Prostate gland (tissue), 2 donors: Measurements from ENCODE around the gene SS18L1. TPM values are rescaled to one million over a fixed set of nuclear protein-coding genes. Genes with fewer than 3 reads are reported as not detected.

Experiments used
- DNase-seq: peaks from one replicate; pipeline ENCODE4 v3.0.0-alpha.2; 2019; ENCODE audit warnings: low spot score
- H3K27ac ChIP-seq, 2 donors: fragments of 200-600 bp; sonication (generic); 2 replicates each; pipeline ENCODE4 v1.5.1; 2017 to 2019
- H3K27me3 ChIP-seq: fragments of 200-600 bp; sonication (generic); replicated peaks from 2 replicates; pipeline ENCODE4 v1.5.1; 2019; ENCODE audit not compliant: insufficient read depth
- H3K36me3 ChIP-seq, 2 donors: fragments of 200-600 bp; sonication (generic); 1 replicate in 1 of 2; 2 replicates in 1 of 2; pipeline versions ENCODE4 v1.5.1 to v1.8.1; 2017 to 2019
- H3K4me1 ChIP-seq: fragments of 200-600 bp; sonication (generic); replicated peaks from 2 replicates; pipeline ENCODE4 v1.5.1; 2019
- H3K4me3 ChIP-seq, 2 donors: fragments of 200-600 bp; sonication (generic); 2 replicates each; pipeline ENCODE4 v1.5.1; 2017 to 2019
- H3K9me3 ChIP-seq: fragments of 200-600 bp; sonication (generic); 2 replicates; pipeline ENCODE4 v1.5.1; 2017
- POLR2A ChIP-seq: fragments of 450-650 bp; IDR thresholded peaks from one replicate; pipeline ENCODE4 v1.6.1; 2016; ENCODE audit warnings: antibody characterized with exemption, mild to moderate bottlenecking
- POLR2AphosphoS5 ChIP-seq: sonication (generic); formaldehyde crosslinking; IDR thresholded peaks from one replicate; pipeline ENCODE4 v1.6.1; 2017; ENCODE audit warnings: antibody characterized with exemption
- WGBS: methylation state at CpG from one replicate; pipeline ENCODE4 v1.1.5; 2018; 5-methylcytosine and 5-hydroxymethylcytosine counted together
- intact Hi-C: fragments of 100-400 bp; cut with DNase I; formaldehyde crosslinking; loops from one replicate; pipeline ENCODE4 v1.14.2; 2022
- total RNA-seq, 2 donors: library from RNA; depleted of rRNA; stranded (reverse); fragments of >200 nt; gene quantifications; one replicate each; pipeline ENCODE4 v1.1.0, GENCODE V29; 2016
- TF ChIP-seq, protein P1 (sequence below), 4 experiments: fragments of 200-600 bp in 2 of 4; fragments of 450-650 bp in 2 of 4; sonication (generic) in 2 of 4; IDR thresholded peaks; 1 replicate in 3 of 4; 2 replicates in 1 of 4; pipeline ENCODE4 v1.5.1; 2016 to 2019; ENCODE audit warnings: antibody characterized with exemption in 4 of 4, mild to moderate bottlenecking in 2 of 4, moderate library complexity in 2 of 4

Gene SS18L1
- total RNA-seq, 2 donors from 2014 or later, result 17.9 to 32.7 TPM

DNA sequence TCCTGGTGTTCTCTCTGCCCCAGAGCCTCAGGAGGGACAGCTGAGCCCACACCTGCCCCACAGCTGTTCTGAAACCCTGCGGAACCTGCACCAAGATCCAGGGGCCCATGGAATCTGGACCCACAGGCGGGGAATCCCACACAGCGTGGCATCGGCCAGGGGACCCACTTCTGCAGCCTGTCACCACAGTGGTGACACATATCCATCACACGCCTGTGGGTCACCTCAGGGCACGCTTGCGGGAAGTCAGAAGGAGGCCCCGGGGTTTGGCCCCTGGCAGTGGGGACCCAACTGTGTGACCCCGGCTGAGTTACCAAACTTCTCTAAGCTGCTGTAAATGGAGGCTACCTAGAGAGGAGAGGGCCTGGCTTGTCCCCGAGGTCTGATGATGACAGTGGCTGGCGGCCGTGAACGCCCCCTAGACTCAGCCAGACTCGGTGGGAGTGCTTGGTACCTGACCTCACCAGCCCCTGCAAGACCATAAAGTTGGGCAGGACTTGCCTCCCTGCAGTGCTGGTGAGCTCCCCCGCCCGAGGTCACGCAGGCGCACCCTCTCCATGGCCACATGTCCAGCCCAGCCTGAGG is 78.8 kb downstream of the SS18L1 start:
- no peak for DNase-seq
- no peak for TF ChIP-seq POLR2AphosphoS5
- TF ChIP-seq, protein P1, sequence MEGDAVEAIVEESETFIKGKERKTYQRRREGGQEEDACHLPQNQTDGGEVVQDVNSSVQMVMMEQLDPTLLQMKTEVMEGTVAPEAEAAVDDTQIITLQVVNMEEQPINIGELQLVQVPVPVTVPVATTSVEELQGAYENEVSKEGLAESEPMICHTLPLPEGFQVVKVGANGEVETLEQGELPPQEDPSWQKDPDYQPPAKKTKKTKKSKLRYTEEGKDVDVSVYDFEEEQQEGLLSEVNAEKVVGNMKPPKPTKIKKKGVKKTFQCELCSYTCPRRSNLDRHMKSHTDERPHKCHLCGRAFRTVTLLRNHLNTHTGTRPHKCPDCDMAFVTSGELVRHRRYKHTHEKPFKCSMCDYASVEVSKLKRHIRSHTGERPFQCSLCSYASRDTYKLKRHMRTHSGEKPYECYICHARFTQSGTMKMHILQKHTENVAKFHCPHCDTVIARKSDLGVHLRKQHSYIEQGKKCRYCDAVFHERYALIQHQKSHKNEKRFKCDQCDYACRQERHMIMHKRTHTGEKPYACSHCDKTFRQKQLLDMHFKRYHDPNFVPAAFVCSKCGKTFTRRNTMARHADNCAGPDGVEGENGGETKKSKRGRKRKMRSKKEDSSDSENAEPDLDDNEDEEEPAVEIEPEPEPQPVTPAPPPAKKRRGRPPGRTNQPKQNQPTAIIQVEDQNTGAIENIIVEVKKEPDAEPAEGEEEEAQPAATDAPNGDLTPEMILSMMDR (IDR thresholded peaks at IDR 0.05), result no peak
- TF ChIP-seq POLR2A, result no peak
- Histone ChIP-seq H3K9me3 (no peaks in the 10 kb centered on the region), H3K4me3 (no peak overlapping the region), H3K27me3 (peaks cover 22% of the 10 kb centered on the region), H3K4me1 (peaks cover 14% of the 10 kb centered on the region), H3K27ac (no peak overlapping the region), H3K36me3 (no peaks in the 10 kb centered on the region)
- intact Hi-C loops, result no loop called here
- WGBS, result 83% methylated on average over 10 of the region's 18 CpGs

DNA sequence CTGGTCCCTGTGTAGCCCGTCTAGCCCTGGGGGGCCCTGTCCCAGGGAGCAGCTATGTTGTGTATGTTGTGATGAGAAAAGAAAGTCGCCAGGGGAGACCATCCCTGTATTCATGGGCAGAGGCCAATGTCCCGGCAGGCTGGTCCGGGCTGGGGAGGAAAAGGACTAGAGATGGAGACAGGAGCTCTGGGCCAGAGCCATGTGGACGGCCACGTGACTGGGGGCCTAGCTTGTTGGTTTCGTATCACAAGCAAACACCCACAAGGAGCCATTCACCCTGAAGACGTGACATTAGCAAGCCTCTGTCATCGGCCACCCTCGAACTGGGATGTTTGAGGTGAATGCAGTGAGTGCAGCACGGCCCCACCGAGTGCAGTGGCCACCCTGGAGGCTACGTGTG is 79.4 kb downstream of the SS18L1 start:
- H3K4me1 ChIP-seq, result peaks cover 14% of the 10 kb centered on the region
- WGBS, result 79% methylated on average over 13 of the region's 13 CpGs

DNA sequence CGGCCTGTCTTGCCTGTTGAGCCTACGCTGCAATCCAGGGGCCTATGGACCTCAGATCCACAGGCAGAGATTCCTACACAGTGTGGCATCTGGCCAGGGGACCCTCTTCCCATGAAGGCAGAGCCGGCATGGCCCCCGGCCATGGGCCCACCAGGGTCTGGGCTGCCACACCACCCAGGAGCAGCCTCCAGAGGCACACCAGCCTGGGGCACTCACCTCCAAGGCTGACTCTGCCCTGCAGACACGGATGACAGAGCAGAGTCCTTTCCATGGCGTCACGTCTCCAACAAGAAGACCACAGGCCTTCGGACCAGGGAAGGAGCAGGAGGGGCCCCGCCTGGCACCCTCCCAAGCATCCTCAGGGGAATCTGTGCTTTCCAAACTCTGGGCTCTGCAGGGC is 80.0 kb downstream of the SS18L1 start:
- peaks cover 22% of the 10 kb centered on the region for H3K27me3 ChIP-seq
- no peak overlapping the region for H3K4me3 ChIP-seq
- no peaks in the 10 kb centered on the region for H3K9me3 ChIP-seq
- no peak for TF ChIP-seq POLR2AphosphoS5
- TF ChIP-seq, protein P1 (IDR thresholded peaks at IDR 0.05), result no peak
- no peak for TF ChIP-seq POLR2A
- no peaks in the 10 kb centered on the region for H3K36me3 ChIP-seq
- intact Hi-C loops, result no loop called here
- peaks cover 14% of the 10 kb centered on the region for H3K4me1 ChIP-seq
- H3K27ac ChIP-seq, result no peak overlapping the region
- WGBS, result 83% methylated on average over 6 of the region's 9 CpGs
- no peak for DNase-seq

More for the DNA sequence above, 79.4 kb downstream of the SS18L1 start:
- TF ChIP-seq POLR2AphosphoS5, result no peak
- no peak for TF ChIP-seq POLR2A
- TF ChIP-seq, protein P1 (IDR thresholded peaks at IDR 0.05), result no peak
- Histone ChIP-seq H3K27me3 (peaks cover 22% of the 10 kb centered on the region), H3K36me3 (no peaks in the 10 kb centered on the region), H3K27ac (no peak overlapping the region), H3K4me3 (no peak overlapping the region), H3K9me3 (no peaks in the 10 kb centered on the region)
- intact Hi-C loops, result no loop called here
- no peak for DNase-seq

DNA sequence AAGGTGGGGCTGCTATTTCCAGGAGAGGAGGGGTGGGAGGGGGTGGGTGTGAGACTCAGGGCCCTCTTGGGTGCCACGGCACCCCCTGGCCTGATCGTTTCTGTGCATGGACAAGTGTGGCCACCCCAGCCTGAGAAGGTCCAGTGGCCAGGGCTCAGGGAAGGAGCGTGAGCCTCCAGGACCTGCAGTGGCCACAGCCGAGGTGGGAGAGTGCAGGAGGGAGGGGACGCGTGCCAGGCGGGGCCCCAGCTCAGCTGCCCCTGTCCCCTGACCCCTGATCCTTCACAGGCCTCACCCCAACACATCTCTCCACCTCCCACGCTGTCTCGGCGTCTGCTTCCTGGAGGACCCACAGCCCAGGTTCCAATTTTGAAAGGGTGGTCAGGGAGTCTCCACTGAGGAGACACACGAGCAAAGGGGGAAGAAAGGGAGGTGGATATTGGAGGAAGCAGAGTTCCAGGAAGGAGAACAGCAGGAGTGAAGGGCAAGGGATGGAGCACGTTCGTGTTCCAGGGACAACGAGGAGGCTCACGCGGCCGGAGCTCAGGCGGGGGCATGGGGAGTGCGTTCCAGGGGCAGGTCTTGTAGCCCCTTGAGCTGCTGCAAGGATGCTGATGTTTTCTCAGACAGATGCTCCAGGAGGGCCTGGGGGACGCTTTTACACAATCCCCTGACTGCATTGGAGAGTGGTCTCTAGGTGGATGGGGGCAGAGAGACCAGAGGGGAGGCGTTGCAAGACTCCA is 80.7 kb downstream of the SS18L1 start:
- no peaks in the 10 kb centered on the region for H3K36me3 ChIP-seq
- no peak overlapping the region for H3K27ac ChIP-seq
- H3K9me3 ChIP-seq, result no peaks in the 10 kb centered on the region
- peaks cover 22% of the 10 kb centered on the region for H3K27me3 ChIP-seq
- WGBS, result 63% methylated on average over 21 of the region's 21 CpGs
- TF ChIP-seq, protein P1 (IDR thresholded peaks at IDR 0.05), result no peak
- no peak for TF ChIP-seq POLR2A
- TF ChIP-seq POLR2AphosphoS5, result no peak
- H3K4me1 ChIP-seq, result peaks cover 9% of the 10 kb centered on the region
- DNase-seq, result no peak
- intact Hi-C loops, result no loop called here
- H3K4me3 ChIP-seq, result no peak overlapping the region

DNA sequence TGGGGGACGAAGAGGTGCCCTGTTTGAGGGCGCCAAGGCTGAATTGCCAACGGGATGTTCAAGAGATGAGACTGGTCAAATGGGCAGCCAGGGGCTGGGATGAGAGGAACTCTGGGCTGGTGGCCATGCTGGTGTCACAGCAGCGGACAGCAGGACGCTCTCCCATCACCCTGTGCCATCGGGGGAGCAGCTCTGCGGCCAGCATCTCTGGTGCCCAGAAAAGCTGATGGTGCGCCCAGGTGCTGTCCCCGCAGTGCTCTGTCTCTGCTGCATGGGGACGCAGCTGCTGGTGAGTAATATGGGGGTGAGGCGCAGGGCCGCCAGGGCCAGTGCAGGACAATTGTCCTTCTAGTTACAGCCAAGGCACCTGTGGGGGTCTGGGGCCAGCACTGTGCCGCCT is 81.5 kb downstream of the SS18L1 start:
- no peaks in the 10 kb centered on the region for H3K36me3 ChIP-seq
- 82% methylated on average over 13 of the region's 13 CpGs for WGBS
- no peak overlapping the region for H3K27ac ChIP-seq
- peaks cover 22% of the 10 kb centered on the region for H3K27me3 ChIP-seq
- intact Hi-C loops, result no loop called here
- peaks cover 7% of the 10 kb centered on the region for H3K4me1 ChIP-seq
- no peak overlapping the region for H3K4me3 ChIP-seq
- no peak for TF ChIP-seq POLR2A
- TF ChIP-seq POLR2AphosphoS5, result no peak
- TF ChIP-seq, protein P1 (IDR thresholded peaks at IDR 0.05), result no peak
- H3K9me3 ChIP-seq, result no peaks in the 10 kb centered on the region
- DNase-seq, result no peak
